Esophagus (tissue), 2 donors: Measurements from ENCODE around the gene CCDC149. TPM values are rescaled to one million over a fixed set of nuclear protein-coding genes. Genes with fewer than 3 reads are reported as not detected.

Source experiments
- H3K27ac ChIP-seq, 2 donors: one replicate each; pipeline ENCODE4 v1.5.1; 2013; ENCODE audit warnings: low read depth in 2 of 2, mild to moderate bottlenecking in 2 of 2, inconsistent platforms in 1 of 2, low read length in 1 of 2, moderate library complexity in 1 of 2
- H3K27me3 ChIP-seq, 2 donors: one replicate each; pipeline ENCODE4 v1.6.1; 2013; ENCODE audit warnings: low read length in 2 of 2, control low read depth in 1 of 2, mild to moderate bottlenecking in 1 of 2; ENCODE audit not compliant: insufficient read depth in 2 of 2, control insufficient read depth in 1 of 2
- H3K36me3 ChIP-seq, 2 donors: one replicate each; pipeline ENCODE4 v1.6.1; 2013; ENCODE audit warnings: low read length in 1 of 2; ENCODE audit not compliant: control insufficient read depth in 2 of 2, insufficient read depth in 2 of 2
- H3K4me1 ChIP-seq, 2 donors: one replicate each; pipeline ENCODE4 v1.6.1; 2013; ENCODE audit warnings: low read length in 1 of 2; ENCODE audit not compliant: control insufficient read depth in 2 of 2, insufficient read depth in 2 of 2
- H3K4me3 ChIP-seq, 2 donors: one replicate each; pipeline ENCODE4 v1.5.1; 2013; ENCODE audit warnings: low read length in 2 of 2, mild to moderate bottlenecking in 2 of 2, low read depth in 1 of 2, moderate library complexity in 1 of 2
- H3K9me3 ChIP-seq, 2 donors: one replicate each; pipeline ENCODE4 v1.6.1; 2013; ENCODE audit warnings: mild to moderate bottlenecking in 2 of 2, low read depth in 1 of 2, low read length in 1 of 2, moderate library complexity in 1 of 2; ENCODE audit not compliant: control insufficient read depth in 2 of 2, insufficient read depth in 1 of 2
- WGBS, 2 donors: extraction: QIAGEN DNeasy Blood & Tissue Kit; methylation state at CpG; one replicate each; pipeline ENCODE4 v1.1.7; 2013; 5-methylcytosine and 5-hydroxymethylcytosine counted together
- polyA plus RNA-seq, 2 donors: library from polyadenylated mRNA; stranded (reverse); fragments of 200-250 nt; gene quantifications; one replicate each; pipeline ENCODE4 v1.2.3, GENCODE V29; 2013
- donor health status: healthy with polysubstance abuse.
- donor health status: Bipolar disorder and iron deficiency.

Gene CCDC149
- polyA plus RNA-seq, 2 donors, result 1.9 to 2.4 TPM

DNA sequence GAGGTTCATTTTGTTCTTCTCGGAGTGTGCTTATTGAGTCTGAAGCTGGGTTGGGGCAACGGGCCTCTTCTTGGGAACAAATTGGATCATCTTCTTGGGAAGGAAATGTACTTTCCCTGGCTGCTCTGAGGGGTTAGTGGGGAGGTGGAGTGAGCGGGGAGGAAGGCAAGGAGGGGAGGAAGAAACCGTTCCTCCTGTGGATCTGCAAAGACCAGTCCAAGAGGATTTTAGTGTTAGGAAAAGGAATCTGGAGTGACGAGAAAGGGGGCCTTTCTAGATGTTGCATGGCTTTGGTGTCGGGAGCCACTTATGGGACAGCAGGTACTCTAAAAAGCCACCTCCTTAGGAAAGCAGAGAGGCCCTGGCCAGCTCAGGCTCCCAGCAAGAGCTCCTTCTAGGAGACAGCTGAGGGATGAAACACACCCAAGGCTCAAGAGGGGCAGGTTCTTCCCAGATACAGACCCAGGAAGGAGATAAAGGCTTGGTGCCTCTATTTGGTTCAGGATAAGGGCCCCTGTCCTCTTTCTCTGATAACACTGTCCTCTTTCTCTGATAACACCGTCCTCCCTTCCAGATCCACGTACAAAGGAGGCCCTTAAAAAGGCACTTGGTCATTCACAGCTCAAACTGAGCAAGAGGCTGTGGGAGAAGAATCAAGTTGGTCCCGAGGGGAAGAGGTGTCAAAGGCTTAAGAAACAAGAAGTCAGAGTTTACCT lies 117.0 kb downstream of the CCDC149 start:
- Histone ChIP-seq H3K36me3 (no peaks in the 10 kb centered on the region), H3K9me3 (peaks cover 0 to 2% of the 10 kb centered on the region in 2 donors), H3K27ac (peak overlapping the region; percentile 75 to 84), H3K27me3 (no peaks in the 10 kb centered on the region), H3K4me1 (peaks cover 0 to 6% of the 10 kb centered on the region in 2 donors), H3K4me3 (peak overlapping the region; percentile 7 to 9)
- WGBS, 2 donors, result 40 to 48% methylated on average over 9 of the region's 9 CpGs

DNA sequence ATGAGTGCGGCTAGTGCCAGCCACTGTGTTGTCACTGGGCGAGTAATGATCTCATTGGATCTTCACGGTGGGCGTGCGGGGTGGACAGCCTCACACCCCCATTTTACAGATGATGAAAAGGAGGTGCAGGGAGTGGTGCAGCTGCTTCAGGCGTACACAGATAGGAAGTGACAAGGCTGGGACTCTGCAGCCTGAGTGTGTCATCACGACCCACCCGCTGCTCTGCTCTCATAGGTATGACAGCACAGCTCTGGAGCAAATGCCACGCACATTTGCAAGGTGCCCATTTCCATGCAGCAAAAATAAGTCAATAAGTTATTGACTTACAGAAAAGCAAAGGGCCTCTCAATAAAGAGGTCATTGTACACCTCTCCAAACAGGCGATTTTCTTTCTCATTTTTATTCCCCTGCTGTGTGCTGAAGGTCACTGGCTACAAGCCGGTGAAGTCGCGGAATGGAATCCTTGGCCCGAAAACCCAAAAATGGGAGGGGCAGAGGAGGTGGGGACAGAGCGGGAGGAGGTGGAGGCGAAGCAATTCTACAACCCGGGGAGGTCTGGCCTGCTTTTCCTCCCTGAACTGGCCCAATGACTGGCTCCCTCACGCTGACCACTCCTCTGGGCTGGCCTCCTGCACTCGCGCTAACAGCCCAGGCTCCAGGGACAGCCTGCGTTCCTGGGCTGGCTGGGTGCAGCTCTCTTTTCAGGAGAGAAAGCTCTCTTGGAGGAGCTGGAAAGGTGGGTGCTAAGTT lies 117.8 kb downstream of the CCDC149 start, which contains the start of gene SOD3:
Gene SOD3, plus strand, starts transcription at position 658 of the 750 bp plus-strand sequence. CDS start 3,949 bp downstream, outside the sequence.
- H3K4me3 ChIP-seq, result peak within 1 kb of the TSS; percentile 7 to 9
- WGBS, 2 donors, result 34 to 37% methylated on average over 21 of the region's 21 CpGs
- peaks cover 0 to 2% of the 10 kb centered on the region in 2 donors for H3K9me3 ChIP-seq
- H3K4me1 ChIP-seq, result peaks cover 0 to 6% of the 10 kb centered on the region in 2 donors
- H3K36me3 ChIP-seq, result no peaks in the 10 kb centered on the region
- no peaks in the 10 kb centered on the region for H3K27me3 ChIP-seq
- H3K27ac ChIP-seq, result peak within 1 kb of the TSS; percentile 75 to 84

DNA sequence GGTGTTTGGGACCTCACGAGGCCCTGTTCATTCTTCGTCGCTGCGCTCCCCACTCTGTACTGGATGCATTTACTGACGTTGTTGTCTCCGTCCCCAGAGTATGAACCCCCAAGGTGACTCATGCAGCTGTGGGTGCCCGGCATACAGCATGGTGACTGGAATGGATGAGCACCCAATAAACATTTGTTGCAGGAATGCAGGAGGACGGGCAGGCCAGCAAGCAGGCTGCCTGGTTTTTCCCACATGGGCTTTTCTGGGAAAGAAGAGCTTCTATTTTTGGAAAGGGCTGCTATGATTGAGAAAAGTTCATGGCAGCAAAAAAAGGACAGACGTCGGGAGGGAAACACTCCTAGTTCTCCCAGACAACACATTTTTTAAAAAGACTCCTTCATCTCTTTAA lies 118.4 kb downstream of the CCDC149 start:
- peaks cover 0 to 1% of the 10 kb centered on the region in 2 donors for H3K4me1 ChIP-seq

DNA sequence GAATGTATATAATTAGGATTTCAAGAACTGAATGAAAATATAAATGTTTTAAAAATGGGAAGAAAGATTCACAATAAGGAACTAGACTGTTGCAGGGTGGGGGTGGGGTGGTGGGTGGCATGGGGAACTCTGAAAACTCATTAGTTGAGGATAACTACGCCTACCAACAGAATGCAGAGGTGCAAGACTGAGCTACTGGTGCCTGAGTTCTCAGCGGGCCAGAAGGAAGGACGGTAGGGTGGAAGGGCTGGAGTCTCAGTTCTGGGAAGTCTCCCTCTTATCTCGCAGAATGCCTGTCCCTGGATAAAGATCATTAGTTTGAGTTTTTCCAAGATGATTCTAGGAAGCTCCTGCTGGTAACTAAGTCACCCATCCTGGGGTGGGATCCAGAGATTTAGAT lies 118.8 kb downstream of the CCDC149 start:
- no peaks in the 10 kb centered on the region for H3K9me3 ChIP-seq
- 75 to 76% methylated on average over 4 of the region's 4 CpGs for WGBS, 2 donors
- no peaks in the 10 kb centered on the region for H3K27me3 ChIP-seq
- no peaks in the 10 kb centered on the region for H3K36me3 ChIP-seq
- H3K27ac ChIP-seq, result peak overlapping the region; percentile 62 to 75
- H3K4me3 ChIP-seq, result no peak overlapping the region
- H3K4me1 ChIP-seq, result no peaks in the 10 kb centered on the region

More for the DNA sequence above, 118.4 kb downstream of the CCDC149 start:
- no peak overlapping the region for H3K4me3 ChIP-seq
- peak overlapping the region; percentile 75 to 84 for H3K27ac ChIP-seq
- WGBS, 2 donors, result 65 to 66% methylated on average over 10 of the region's 10 CpGs
- no peaks in the 10 kb centered on the region for H3K36me3 ChIP-seq
- H3K9me3 ChIP-seq, result peaks cover 0 to 2% of the 10 kb centered on the region in 2 donors
- no peaks in the 10 kb centered on the region for H3K27me3 ChIP-seq

DNA sequence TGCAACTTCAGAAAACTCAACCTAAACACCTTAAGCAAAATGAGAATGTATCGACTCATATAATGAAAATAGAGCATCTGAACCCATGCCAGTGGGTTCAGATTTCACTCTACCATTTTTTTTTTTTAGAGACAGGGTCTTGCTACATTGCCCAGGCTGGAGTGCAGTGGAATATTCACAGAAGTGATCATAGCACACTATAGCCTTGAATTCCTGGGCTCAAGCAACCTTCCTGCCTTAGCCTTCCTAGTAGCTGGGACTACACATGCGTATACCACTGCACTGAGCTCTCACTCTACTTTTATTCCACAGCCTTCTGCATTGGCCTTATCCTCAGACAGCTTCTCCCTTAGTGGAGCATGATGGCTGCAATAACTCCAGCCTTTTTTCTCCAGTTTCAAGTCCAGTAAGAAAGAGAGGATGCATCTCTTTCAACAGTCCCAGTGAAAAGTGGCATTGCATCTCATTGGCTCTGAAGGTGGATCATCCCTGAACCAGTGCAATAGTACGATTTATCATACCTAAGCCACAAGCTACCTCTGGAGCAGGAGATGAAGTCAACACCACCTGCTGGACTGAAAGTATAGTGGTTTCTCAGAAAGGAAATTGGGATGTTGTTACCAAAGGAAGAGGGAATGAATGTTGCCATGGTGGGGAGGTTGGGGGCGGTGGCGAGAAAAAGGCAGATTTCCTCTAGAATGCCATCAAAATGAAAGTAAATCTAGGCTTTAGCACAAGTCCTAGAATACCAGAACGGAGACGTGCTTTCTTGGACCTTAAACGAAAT lies 119.4 kb downstream of the CCDC149 start:
- Histone ChIP-seq H3K27me3 (no peaks in the 10 kb centered on the region), H3K9me3 (no peaks in the 10 kb centered on the region), H3K4me1 (no peaks in the 10 kb centered on the region), H3K4me3 (no peak overlapping the region), H3K36me3 (no peaks in the 10 kb centered on the region), H3K27ac (peak overlapping the region in 1 of 2 donors; percentile 16)
- WGBS, 2 donors, result 75 to 76% methylated on average over 8 of the region's 8 CpGs

DNA sequence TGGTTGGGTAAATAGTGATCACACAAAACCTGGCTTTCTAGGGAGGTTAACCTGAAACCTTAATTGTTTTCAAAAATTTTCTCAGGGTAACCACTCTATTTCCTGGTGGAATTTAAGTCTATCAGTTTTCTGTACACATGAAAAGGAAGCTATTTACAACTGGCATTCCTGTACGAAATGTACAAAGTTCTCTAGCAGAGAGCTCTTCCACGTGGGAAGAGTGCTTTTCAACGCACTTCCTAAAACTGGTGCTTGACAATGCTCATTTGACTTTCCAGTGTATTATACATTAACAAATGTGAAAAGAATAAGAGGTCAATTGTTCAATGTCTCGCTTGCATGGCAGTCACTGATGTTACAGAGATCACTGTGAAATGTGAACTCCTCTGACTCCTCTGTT lies 120.3 kb downstream of the CCDC149 start:
- 57 to 74% methylated on average over 4 of the region's 4 CpGs for WGBS, 2 donors
- Histone ChIP-seq H3K36me3 (no peaks in the 10 kb centered on the region), H3K4me3 (no peak overlapping the region), H3K9me3 (no peaks in the 10 kb centered on the region), H3K27ac (no peak overlapping the region), H3K4me1 (no peaks in the 10 kb centered on the region), H3K27me3 (no peaks in the 10 kb centered on the region)

DNA sequence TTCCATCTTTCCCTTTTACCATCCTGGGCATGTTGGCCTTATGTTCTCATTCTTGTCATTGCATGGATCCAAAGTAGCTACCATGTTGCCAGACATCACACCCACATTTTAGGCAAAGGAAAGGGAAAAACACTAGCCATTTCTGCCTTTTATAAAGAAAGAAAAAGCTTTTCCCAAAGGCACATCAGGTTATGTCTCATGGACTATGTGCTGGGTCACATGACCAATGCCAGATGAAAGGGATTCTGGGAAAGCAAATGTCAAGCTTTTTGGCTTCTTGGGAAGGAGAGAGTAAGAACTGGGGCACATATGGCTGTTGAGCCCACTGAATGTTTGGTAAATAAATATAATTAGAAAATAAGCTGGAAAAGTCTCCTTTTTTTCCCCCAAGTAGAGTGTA lies 121.8 kb downstream of the CCDC149 start:
- no peaks in the 10 kb centered on the region for H3K27me3 ChIP-seq

DNA sequence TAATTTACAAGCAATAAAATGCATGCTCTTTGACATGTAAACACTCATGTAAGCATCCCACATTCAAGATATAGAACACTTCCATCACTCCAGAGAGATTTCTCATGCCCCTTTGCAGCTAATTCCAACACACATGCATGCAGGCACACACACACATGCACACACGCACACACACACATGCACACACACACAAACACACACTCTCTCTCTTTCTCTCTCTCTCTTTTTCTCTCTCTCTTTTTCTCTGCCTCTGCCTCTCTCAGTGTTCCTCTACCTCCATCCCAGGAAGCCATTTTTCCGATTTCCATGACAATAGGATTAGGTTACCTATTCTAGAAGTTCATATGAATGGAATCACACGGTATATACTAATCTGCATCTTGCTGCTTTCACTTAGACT lies 129.3 kb downstream of the CCDC149 start:
- H3K27ac ChIP-seq, result no peak overlapping the region
- no peaks in the 10 kb centered on the region for H3K27me3 ChIP-seq
- H3K4me1 ChIP-seq, result no peaks in the 10 kb centered on the region
- H3K4me3 ChIP-seq, result no peak overlapping the region
- H3K9me3 ChIP-seq, result no peaks in the 10 kb centered on the region
- WGBS, 2 donors, result 74 to 80% methylated on average over 3 of the region's 3 CpGs
- no peaks in the 10 kb centered on the region for H3K36me3 ChIP-seq

More for the DNA sequence above, 121.8 kb downstream of the CCDC149 start:
- no peaks in the 10 kb centered on the region for H3K36me3 ChIP-seq
- H3K9me3 ChIP-seq, result no peaks in the 10 kb centered on the region
- no peaks in the 10 kb centered on the region for H3K4me1 ChIP-seq
- no peak overlapping the region for H3K4me3 ChIP-seq
- no peak overlapping the region for H3K27ac ChIP-seq

DNA sequence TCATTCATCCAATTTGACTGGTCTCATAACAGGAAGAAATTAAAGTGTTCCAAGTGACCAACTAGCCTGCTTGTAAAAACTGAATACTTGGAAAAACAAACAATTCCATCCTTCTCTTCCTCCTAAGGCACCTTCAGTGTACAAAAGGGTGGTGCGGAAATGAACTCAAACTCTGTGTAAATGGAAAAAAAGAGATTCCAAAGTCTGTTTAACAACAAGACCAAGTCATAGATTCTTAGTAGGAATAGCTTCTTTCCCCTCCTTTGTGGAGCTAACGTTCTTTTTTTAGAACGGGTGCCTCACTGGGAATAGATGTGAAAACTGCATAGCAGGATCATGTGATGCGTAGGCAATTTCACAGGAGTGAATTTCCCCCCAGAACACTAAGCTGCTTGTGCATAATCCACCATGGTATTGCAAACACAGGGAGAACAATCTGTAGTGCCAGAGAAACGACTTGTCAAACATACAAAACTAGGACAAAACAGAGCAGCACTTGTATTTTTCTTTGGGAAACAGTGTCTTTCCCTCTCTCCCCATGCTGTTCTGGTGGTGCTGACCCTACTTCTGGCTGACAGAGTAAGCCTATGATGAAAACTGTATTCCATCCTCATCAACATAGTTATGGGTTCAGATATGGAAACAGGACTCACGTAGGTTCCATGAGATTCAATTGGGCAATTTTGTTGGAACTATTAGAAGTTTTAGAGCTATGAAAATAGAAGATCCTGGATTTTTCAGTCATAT lies 130.7 kb downstream of the CCDC149 start:
- peak overlapping the region in 1 of 2 donors; percentile 17 for H3K27ac ChIP-seq
- no peaks in the 10 kb centered on the region for H3K36me3 ChIP-seq
- H3K4me1 ChIP-seq, result no peaks in the 10 kb centered on the region
- H3K27me3 ChIP-seq, result no peaks in the 10 kb centered on the region
- H3K4me3 ChIP-seq, result no peak overlapping the region
- WGBS, 2 donors, result 60 to 68% methylated on average over 6 of the region's 6 CpGs
- no peaks in the 10 kb centered on the region for H3K9me3 ChIP-seq
